Esophagus squamous epithelium (tissue), 4 donors: ENCODE results near the gene PTP4A2.

Experiments used
- CTCF ChIP-seq, 6 experiments: fragments of 450-650 bp in 4 of 6; fragments of 200-600 bp in 2 of 6; sonication (generic) in 2 of 6; IDR thresholded peaks; one replicate each; pipeline ENCODE4 v1.5.1; 2016 to 2019; ENCODE audit warnings: antibody characterized with exemption in 6 of 6, mild to moderate bottlenecking in 4 of 6, moderate library complexity in 4 of 6
- POLR2A ChIP-seq, 4 donors: fragments of 450-650 bp; IDR thresholded peaks; one replicate each; pipeline ENCODE4 v1.6.1; 2017; ENCODE audit warnings: antibody characterized with exemption in 4 of 4, mild to moderate bottlenecking in 4 of 4, moderate library complexity in 3 of 4

DNA sequence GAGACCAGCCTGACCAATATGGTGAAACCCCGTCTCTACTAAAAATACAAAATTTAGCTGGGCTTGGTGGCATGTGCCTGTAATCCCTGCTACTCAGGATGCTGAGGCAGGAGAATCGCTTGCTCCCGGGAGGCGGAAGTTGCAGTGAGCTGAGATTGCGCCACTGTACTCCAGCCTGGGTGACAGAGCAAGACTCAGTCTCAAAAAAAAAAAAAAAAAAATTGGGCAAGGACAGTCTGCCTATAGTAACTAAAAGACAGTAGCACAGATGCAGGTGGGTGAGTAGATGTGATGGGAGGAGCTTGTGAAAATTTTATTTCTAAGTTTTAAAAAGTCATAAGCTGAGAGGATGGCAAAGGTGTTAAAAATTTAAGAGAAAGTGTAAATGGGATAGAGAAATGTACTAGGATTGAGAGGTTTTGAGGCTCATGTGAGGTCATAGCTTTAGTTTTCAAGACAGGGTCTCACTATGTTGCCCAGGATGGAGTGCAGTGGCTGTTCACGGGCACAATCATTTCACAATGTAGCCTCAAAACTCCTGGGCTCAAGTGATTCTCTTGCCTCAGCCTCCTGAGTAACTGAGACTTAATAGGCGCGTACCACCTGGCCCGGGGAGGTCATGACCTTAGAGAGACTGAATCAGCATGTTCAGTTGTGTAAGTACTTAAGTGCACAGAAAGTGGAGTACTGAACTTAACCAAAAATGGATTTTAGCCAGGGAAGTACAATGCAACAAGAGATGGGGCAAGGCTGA is 33.7 kb downstream of the PTP4A2 start:
- TF ChIP-seq CTCF (IDR thresholded peaks at IDR 0.05): no peak
- no peak for TF ChIP-seq POLR2A (IDR thresholded peaks at IDR 0.05)
